KG1 (cell line): ENCODE results near the gene TLE5.
"Not testable (repeated sequence)": the region's sequence is repeated elsewhere in the genome, so short reads cannot be mapped to it uniquely, and the experiment has no call there.

ENCODE experiments used
- DNase-seq: peaks from one replicate; lab custom pipeline; 2025; lab: John Stamatoyannopoulos, UW

TLE5 gene

DNA sequence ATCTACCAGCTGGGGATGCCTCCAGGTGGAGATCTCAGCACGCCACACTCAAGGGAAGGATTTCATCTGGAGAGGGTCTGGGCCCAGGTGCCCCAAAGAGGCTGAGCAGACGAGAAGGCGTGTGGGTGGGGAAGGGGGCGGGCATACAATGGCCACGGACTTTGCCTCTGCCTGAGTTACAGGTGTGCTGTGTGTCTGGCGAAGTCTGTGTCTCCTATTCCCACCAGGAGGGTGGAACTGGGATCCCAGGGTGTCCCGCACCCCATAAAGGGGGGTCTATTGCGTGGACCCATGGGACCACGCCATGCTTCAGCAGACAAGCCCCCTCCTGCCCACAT lies 36.8 kb downstream of the TLE5 start:
- no peak for DNase-seq

- no peak for DNase-seq
Observed at GRCh38 chr19:3024870-3025548, 37.3 kb downstream of the TLE5 start.

DNA sequence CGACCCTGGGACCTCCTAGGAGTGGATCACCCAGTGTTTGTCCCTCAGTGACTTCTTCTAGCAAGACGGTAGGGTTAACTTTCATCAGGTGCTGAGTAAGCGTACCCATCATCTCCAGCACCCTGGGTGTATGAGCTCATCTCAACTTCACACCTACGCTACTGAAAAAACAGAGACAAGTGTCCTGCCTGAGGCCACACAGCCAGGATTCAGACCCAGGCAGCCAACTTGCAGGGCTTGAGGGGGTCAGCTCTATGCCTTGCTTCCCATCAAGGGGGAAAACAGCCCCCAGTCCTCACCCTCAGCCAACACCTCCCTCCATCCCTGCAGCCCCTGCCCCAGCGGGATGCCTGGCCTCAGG lies 37.8 kb downstream of the TLE5 start:
- DNase-seq: no peak

GRCh38 chr19:3020321-3020960 lies 41.9 kb downstream of the TLE5 start:
- DNase-seq: no peak

DNA sequence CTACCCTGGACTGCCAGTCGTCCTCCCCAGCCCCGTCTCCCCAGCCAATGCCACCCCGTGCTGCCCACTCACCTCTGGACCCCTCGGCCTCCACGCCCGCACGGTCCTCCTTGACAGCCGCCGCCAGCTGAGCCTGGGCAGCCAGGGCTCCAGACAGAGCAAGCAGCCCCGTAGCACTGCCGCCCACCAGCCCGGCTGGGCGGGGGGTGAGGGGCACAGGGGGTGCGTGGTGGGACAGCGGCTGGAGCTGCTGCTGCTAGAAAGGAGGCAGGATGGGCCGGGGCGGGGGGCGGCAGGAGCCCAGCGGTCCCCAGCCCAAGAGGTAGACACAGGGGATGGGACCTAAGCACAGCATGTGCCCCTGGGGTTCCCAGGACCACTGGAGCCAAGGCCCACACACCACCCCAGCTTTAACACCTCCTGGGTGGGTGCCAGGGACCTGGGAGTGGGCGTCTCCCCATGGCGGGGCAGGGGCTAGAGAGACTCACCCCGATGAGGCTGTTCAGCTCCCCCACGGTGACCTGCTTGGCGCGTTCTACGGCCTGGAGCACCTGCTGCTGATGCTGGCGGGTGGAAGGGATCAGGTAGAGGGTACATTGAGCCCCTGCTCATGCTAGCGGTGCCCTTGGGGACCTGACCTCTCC lies 43.0 kb downstream of the TLE5 start:
- no peak for DNase-seq

DNA sequence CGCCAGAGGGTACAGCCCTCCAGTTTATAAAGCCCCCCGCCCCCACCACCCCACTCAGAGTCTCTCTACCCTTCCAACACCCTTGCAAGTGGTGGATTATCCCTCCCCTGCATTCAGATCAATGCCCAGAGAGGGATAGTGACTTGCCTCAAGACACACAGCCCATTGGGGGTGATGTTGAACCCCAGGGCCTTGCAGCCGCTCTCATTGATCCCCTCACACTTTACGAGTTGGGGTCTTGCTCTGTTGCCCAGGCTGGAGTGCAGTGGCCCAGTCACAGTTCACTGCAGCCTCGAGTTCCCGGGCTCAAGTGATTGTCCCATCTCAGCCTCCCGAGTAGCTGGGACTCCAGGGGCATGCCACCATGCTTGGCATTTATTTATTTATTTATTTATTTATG lies 44.4 kb downstream of the TLE5 start:
- DNase-seq: no peak

- no peak for DNase-seq
Observed at GRCh38 chr19:3015126-3016057, 46.9 kb downstream of the TLE5 start.

- no peak for DNase-seq
Observed at GRCh38 chr19:3014135-3014534, 48.2 kb downstream of the TLE5 start.

- no peak for DNase-seq
Observed at GRCh38 chr19:3013263-3013725, 49.0 kb downstream of the TLE5 start.

DNA sequence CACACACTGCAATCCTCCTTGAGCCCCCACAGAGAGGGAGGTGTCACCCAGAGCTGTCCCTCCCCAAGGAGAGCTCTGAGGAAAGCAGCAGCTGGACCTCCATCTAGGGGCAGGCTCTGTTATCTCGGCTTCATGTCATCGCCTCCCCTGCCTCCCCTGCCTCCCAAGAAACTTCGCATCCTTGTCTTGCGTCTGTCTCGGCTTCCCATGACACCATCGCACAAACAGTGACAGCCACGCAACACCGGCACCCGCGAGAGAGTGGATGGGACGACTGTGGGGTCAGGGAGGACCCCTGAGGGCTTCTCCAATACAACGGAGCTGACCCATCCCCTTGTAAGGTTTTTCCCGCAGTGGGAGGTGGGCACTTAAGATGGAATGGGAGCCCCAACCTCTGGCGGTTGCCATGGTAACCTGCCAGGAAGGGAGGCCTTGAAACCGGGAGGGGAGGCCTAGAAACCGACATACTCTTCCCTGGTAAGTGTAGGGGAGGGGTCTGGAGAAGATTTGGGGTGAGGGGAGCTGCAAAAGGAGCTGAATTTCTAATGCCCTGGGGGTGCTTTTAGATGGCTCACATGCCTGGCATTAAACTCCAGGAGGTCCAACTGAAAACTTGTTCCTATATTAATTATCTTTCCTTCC lies 49.6 kb downstream of the TLE5 start:
- DNase-seq: no peak

DNA sequence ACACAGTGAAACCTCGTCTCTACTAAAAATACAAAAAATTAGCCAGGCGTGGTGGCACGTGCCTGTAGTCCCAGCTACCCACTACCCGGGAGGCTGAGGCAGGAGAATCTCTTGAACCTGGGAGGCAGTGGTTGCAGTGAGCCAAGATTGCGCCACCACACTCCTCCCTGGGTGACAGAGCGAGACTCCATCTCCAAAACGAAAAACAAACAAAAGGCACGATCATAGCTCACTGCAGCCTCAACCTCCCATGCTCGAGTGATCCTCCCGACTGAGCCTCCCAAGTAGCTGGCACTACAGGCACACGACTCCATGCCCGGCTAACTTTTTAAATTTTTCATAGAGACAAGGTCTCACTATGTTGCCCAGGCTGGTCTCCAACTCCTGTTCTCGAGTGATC lies 50.2 kb downstream of the TLE5 start:
- not testable (repeated sequence) for DNase-seq

DNA sequence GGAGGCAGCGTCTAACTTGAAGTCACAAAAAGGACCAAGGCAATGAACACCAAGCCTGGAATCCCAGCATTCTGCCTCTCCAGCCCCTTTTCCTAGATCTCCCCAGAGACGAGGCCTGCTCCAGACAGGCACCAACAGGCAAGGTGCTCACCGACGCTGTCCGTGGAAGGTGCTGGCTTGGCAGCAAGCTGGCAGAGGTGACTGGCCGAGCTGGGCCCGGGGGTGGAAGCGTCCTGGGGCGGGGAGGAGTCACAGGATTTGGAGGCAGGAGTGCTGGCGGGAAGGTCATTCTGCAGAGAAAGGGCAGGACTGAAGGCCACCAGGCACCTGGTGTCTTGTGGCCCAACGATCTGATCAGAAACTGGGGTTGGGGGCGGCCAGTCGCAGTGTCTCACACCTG lies 51.4 kb downstream of the TLE5 start:
- no peak for DNase-seq

- no peak for DNase-seq
Observed at GRCh38 chr19:3008994-3009393, 53.3 kb downstream of the TLE5 start.

DNA sequence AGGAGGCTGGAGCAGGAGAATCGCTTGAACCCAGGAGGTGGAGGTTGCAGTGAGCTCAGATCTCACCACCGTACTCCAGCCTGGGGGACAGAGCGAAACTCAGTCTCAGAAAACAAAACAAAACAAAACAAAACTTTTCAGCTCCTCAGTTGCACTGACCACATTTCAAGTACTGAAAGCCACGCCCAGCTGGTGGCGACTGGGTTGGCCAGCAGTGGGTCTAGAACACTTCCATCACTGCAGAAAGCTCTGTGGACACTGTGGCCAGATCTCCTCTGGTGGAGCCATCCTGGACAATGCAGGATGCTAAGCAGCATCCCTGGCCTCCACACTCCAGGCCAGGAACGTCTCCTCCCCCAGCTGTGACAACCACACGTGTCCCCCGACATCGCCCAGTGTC lies 54.3 kb downstream of the TLE5 start:
- DNase-seq: no peak

DNA sequence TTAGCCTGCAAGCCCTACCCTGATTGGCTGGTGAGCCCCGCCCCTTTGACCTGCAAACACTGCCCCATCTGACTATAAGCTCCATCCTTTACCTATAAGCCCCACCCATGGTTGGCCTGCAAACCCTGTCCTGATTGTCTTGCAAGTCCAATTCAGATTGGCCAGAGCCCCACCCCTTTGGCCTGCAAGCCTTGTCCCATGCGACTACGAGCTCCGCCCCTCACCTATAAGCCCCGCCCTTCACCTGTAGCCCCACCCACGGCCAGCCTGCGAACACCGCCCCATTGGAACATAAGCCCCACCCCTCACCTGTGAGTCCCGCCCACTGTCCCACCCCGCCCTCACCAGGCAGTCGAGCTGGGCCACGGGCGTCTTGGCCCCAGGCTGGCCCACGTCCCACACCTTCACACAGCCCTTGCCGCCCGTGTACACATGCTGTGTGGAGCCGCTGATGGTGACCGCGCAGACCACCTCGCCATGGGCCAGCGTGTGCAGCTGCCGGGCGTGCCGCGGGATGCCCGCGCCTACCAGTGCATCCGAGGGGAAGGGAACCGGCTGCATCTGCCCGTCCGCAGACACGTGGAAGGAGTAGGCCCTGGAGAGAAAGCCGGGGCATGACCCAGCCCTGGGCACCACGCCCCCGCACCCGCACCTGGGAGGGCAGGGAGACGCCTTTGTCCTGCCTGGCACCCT lies 56.1 kb downstream of the TLE5 start:
- no peak for DNase-seq

DNA sequence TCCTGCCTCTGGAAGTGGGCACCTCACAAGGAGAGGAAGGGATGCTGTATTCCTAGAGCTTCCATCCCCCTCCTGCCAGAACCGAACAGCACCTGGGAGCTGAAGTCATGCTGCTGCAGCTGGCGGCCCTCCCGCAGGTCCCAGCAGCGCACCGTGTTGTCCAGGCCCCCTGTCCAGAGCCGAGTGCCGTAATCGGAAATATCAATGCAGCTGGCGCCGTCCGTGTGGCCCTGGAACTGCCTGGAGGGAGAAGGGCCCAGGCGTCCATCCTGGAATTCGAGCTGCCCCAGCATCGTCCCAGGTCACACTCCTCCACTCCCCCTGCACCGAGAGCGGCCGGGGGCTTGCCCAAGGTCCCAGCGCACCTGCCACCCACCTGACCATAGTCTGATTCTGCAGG lies 57.0 kb downstream of the TLE5 start:
- DNase-seq: no peak

- DNase-seq: no peak
Observed at GRCh38 chr19:3004522-3004921, 57.8 kb downstream of the TLE5 start.

GRCh38 chr19:3003046-3003445 lies 59.2 kb downstream of the TLE5 start:
- DNase-seq: no peak
